Nephron (organoid): ENCODE measurements around the gene LTBR.

Experiments used
- H3K27ac Mint-ChIP-seq, 3 experiments: 2 replicates each; pipeline ENCODE4 v1.8.0; 2020; ENCODE audit warnings: mixed read lengths in 3 of 3, mild to moderate bottlenecking in 2 of 3, moderate library complexity in 1 of 3
- H3K27me3 Mint-ChIP-seq: 2 replicates; pipeline ENCODE4 v1.8.0; 2021; ENCODE audit warnings: low read depth, mild to moderate bottlenecking, moderate library complexity, mixed read lengths
- H3K36me3 Mint-ChIP-seq: 2 replicates; pipeline ENCODE4 v1.8.0; 2020; ENCODE audit warnings: low read depth, mixed read lengths
- H3K4me1 Mint-ChIP-seq: 2 replicates; pipeline ENCODE4 v1.8.0; 2020; ENCODE audit warnings: mixed read lengths
- H3K4me3 Mint-ChIP-seq, 3 experiments: 2 replicates each; pipeline ENCODE4 v1.8.0; 2020; ENCODE audit warnings: mild to moderate bottlenecking in 3 of 3, mixed read lengths in 3 of 3, moderate library complexity in 2 of 3
- H3K9me3 Mint-ChIP-seq: 2 replicates; pipeline ENCODE4 v1.8.0; 2020; ENCODE audit warnings: mixed read lengths
- CTCF ChIP-seq, 3 experiments: fragments of 200-600 bp; sonication (generic); IDR thresholded peaks; one replicate each; pipeline ENCODE4 v1.5.0; 2021; ENCODE audit warnings: antibody characterized with exemption in 3 of 3; ENCODE audit not compliant: unreplicated experiment in 3 of 3

Gene LTBR

DNA sequence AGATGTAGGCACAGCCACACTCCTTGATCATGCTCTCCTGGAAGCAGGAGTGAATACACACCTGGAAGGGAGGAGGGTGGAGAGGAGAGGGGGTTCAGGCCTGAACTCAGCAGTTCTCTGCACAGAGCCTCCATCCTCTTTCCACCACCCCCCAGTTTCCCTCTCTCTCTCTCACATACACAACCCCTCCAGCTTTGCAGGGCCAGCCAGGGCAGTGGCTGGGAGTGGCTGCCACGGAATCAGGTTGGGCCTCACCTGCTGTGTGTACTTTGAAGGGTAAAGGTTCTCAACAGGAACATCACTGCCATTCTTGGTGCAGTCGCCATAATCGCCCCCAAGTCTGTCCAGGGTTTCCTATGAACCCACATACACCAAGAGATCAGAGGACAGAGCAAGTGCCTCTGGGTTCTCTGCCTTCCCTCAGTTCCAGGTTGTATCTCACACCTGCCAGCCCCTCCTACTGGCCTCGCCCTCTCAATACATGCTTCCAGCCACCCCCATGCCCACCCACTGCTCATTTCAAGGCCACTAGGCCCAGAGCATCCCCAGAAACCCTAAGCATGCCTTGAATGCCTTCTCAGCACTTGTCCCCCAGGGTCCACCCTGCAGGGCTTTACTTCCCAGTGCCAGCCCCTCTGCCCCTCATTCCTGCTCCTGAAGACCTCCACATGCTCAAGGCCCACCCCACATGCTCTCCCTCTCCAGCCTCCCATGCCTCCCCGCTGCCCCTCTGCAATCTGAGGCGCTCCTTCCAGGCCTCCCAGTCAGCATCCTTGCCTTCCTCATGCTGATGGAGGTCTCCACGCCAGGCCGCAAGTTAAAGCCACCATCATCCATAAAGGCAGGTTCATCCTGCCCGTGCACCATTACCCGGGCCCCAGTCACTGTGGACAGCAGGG is 29.2 kb upstream of the LTBR start:
- Mint-ChIP-seq H3K36me3 (peaks cover 4% of the 10 kb centered on the region), H3K27ac (no peak overlapping the region), H3K27me3 (peaks cover 11% of the 10 kb centered on the region), H3K4me1 (peaks cover 11% of the 10 kb centered on the region), H3K4me3 (no peak overlapping the region), H3K9me3 (no peaks in the 10 kb centered on the region)
- TF ChIP-seq CTCF (IDR thresholded peaks at IDR 0.05; ENCODE audit: unreplicated experiment in 3 of 3) = no peak

GRCh38 chr12:6355491-6356373 is 28.2 kb upstream of the LTBR start:
- peaks cover 4% of the 10 kb centered on the region for H3K36me3 Mint-ChIP-seq
- no peak overlapping the region for H3K27ac Mint-ChIP-seq
- no peaks in the 10 kb centered on the region for H3K9me3 Mint-ChIP-seq
- peaks cover 11% of the 10 kb centered on the region for H3K27me3 Mint-ChIP-seq
- peaks cover 18% of the 10 kb centered on the region for H3K4me1 Mint-ChIP-seq
- no peak for TF ChIP-seq CTCF (IDR thresholded peaks at IDR 0.05; ENCODE audit: unreplicated experiment in 3 of 3)
- H3K4me3 Mint-ChIP-seq = no peak overlapping the region

- no peak for TF ChIP-seq CTCF (IDR thresholded peaks at IDR 0.05; ENCODE audit: unreplicated experiment in 3 of 3)
- no peak overlapping the region for H3K4me3 Mint-ChIP-seq
- H3K36me3 Mint-ChIP-seq = peaks cover 4% of the 10 kb centered on the region
- no peak overlapping the region for H3K27ac Mint-ChIP-seq
- peaks cover 11% of the 10 kb centered on the region for H3K27me3 Mint-ChIP-seq
- no peaks in the 10 kb centered on the region for H3K9me3 Mint-ChIP-seq
- peaks cover 18% of the 10 kb centered on the region for H3K4me1 Mint-ChIP-seq
Observed at GRCh38 chr12:6356374-6356820, 27.6 kb upstream of the LTBR start.

DNA sequence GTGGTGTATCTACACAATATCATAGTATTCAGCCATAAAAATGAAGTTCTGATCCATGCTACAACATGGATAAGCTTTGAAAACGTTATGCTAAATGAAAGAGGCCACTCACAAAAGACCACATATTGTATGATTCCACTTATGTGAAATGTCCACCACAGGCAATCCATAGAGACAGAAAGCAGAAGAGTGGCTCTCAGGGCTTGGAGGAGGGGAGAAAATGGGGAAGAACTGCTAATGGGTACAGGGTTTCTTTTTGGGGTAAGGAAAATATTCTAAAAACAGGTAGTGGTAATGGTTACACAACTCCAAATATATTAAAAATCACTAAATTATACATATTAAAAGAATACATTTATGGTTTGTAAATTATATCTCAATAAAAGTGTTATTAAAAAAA is 25.1 kb upstream of the LTBR start:
- Mint-ChIP-seq H3K27me3 (peaks cover 11% of the 10 kb centered on the region), H3K4me1 (peaks cover 13% of the 10 kb centered on the region), H3K27ac (peak overlapping the region in 1 of 3 experiments; percentile 65), H3K36me3 (peaks cover 4% of the 10 kb centered on the region), H3K9me3 (no peaks in the 10 kb centered on the region), H3K4me3 (no peak overlapping the region)
- no peak for TF ChIP-seq CTCF (IDR thresholded peaks at IDR 0.05; ENCODE audit: unreplicated experiment in 3 of 3)

- peaks cover 13% of the 10 kb centered on the region for H3K4me1 Mint-ChIP-seq
- no peaks in the 10 kb centered on the region for H3K9me3 Mint-ChIP-seq
- H3K4me3 Mint-ChIP-seq = no peak overlapping the region
- peak overlapping the region in 1 of 3 experiments; percentile 25 for H3K27ac Mint-ChIP-seq
- peaks cover 14% of the 10 kb centered on the region for H3K27me3 Mint-ChIP-seq
- peaks cover 4% of the 10 kb centered on the region for H3K36me3 Mint-ChIP-seq
- TF ChIP-seq CTCF (IDR thresholded peaks at IDR 0.05; ENCODE audit: unreplicated experiment in 3 of 3) = no peak
Observed at GRCh38 chr12:6360080-6360571, 23.8 kb upstream of the LTBR start.
